ENCODE measurements around the gene GULP1. TPM values are rescaled to one million over a fixed set of nuclear protein-coding genes. Genes with fewer than 3 reads are reported as not detected.

GULP1 gene
- total RNA-seq, 1 experiment from 2014 or later = 86.8 TPM

- TF ChIP-seq CTCF (IDR thresholded peaks at IDR 0.05; ENCODE audit: unreplicated experiment) = no peak
- DNase-seq = no peak
- H3K9me3 Mint-ChIP-seq (ENCODE audit: low read depth, unreplicated experiment) = peaks cover 6% of the 10 kb centered on the region
- no TSS peak for BruUV-seq (replicated peaks)
- H3K27ac Mint-ChIP-seq (ENCODE audit: unreplicated experiment) = no peak overlapping the region
- H3K4me3 Mint-ChIP-seq (ENCODE audit: low read depth, unreplicated experiment) = no peak overlapping the region
- CTCF ChIA-PET = no interaction called here
- intact Hi-C loops (cut with micrococcal nuclease; ENCODE audit: unreplicated experiment) = no loop called here
- H3K27me3 Mint-ChIP-seq (ENCODE audit: unreplicated experiment) = no peaks in the 10 kb centered on the region
- peaks cover 7% of the 10 kb centered on the region for H3K36me3 Mint-ChIP-seq (ENCODE audit: insufficient read depth, unreplicated experiment)
- peaks cover 37% of the 10 kb centered on the region for H3K4me1 Mint-ChIP-seq (ENCODE audit: low read depth, unreplicated experiment)
These were observed 120.5 kb downstream of the GULP1 start for GRCh38 chr2:188412190-188412589.

DNA sequence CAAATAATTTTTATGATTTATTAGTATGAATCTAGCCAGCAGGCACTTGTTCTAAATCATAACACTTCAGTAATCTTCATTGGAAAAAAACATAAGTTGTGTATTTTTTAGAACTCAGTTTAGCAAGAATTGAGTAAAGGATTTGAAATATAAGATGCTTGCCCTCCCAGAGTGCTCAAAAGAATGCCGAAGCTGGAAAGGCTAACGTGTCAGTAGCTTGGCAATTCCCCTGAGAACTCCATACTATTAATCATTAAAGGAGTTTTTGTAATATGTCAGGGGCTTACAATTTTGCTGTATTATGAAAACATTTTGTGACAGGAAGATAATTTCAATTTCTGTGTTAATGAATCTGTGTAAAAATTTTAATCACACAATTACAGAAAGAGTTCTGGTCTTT is 122.7 kb downstream of the GULP1 start:
- CTCF ChIA-PET = interaction anchor here (0.7 kb wide), 1 partner anchor 452 kb away, joined by 5 read pairs; no protein-coding TSS in a partner anchor
- no peaks in the 10 kb centered on the region for H3K27me3 Mint-ChIP-seq (ENCODE audit: unreplicated experiment)
- H3K9me3 Mint-ChIP-seq (ENCODE audit: low read depth, unreplicated experiment) = peaks cover 4% of the 10 kb centered on the region
- no peak overlapping the region for H3K27ac Mint-ChIP-seq (ENCODE audit: unreplicated experiment)
- no peak for TF ChIP-seq CTCF (IDR thresholded peaks at IDR 0.05; ENCODE audit: unreplicated experiment)
- intact Hi-C loops (cut with micrococcal nuclease; ENCODE audit: unreplicated experiment) = no loop called here
- peaks cover 44% of the 10 kb centered on the region for H3K4me1 Mint-ChIP-seq (ENCODE audit: low read depth, unreplicated experiment)
- no TSS peak for BruUV-seq (replicated peaks)
- no peak overlapping the region for H3K4me3 Mint-ChIP-seq (ENCODE audit: low read depth, unreplicated experiment)
- DNase-seq = no peak
- H3K36me3 Mint-ChIP-seq (ENCODE audit: insufficient read depth, unreplicated experiment) = peaks cover 7% of the 10 kb centered on the region

GRCh38 chr2:188414869-188415753 is 123.4 kb downstream of the GULP1 start:
- H3K27me3 Mint-ChIP-seq (ENCODE audit: unreplicated experiment) = no peaks in the 10 kb centered on the region
- CTCF ChIA-PET = interaction anchor here (0.7 kb wide), 2 partner anchors 53 to 690 kb away, joined by 3 read pairs; no protein-coding TSS in a partner anchor
- peaks cover 39% of the 10 kb centered on the region for H3K4me1 Mint-ChIP-seq (ENCODE audit: low read depth, unreplicated experiment)
- peaks cover 4% of the 10 kb centered on the region for H3K9me3 Mint-ChIP-seq (ENCODE audit: low read depth, unreplicated experiment)
- peak overlapping the region; percentile 53 for H3K27ac Mint-ChIP-seq (ENCODE audit: unreplicated experiment)
- peaks cover 7% of the 10 kb centered on the region for H3K36me3 Mint-ChIP-seq (ENCODE audit: insufficient read depth, unreplicated experiment)
- BruUV-seq (replicated peaks) = no TSS peak
- intact Hi-C loops (cut with micrococcal nuclease; ENCODE audit: unreplicated experiment) = loop anchor here (5.0 kb wide), 1 partner anchor 33 kb away; no protein-coding TSS in a partner anchor
- no peak overlapping the region for H3K4me3 Mint-ChIP-seq (ENCODE audit: low read depth, unreplicated experiment)
- no peak for TF ChIP-seq CTCF (IDR thresholded peaks at IDR 0.05; ENCODE audit: unreplicated experiment)
- no peak for DNase-seq

DNA sequence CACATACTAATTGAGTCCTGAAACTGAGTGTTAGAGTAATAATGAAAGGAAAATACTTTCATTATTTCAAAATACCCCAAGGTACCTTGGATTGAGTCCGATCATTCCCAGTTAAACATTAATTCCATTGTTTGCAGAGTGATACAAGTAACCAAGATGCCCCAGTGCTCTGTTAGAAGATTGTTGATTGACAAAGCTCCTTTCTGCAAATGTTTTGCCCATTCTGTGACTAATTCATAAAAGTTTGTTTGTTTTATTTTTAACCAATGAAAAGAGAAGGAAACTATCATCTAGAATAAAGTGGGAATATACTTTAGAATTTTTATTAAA is 124.0 kb downstream of the GULP1 start:
- TF ChIP-seq CTCF (IDR thresholded peaks at IDR 0.05; ENCODE audit: unreplicated experiment) = no peak
- no peak for DNase-seq
- no TSS peak for BruUV-seq (replicated peaks)
- CTCF ChIA-PET = interaction anchor here (0.7 kb wide), 2 partner anchors 54 to 690 kb away, joined by 3 read pairs; no protein-coding TSS in a partner anchor
- Mint-ChIP-seq H3K27ac (ENCODE audit: unreplicated experiment) (peak overlapping the region; percentile 59), H3K36me3 (ENCODE audit: insufficient read depth, unreplicated experiment) (peaks cover 7% of the 10 kb centered on the region), H3K4me1 (ENCODE audit: low read depth, unreplicated experiment) (peaks cover 33% of the 10 kb centered on the region), H3K4me3 (ENCODE audit: low read depth, unreplicated experiment) (peak overlapping the region; percentile 36), H3K9me3 (ENCODE audit: low read depth, unreplicated experiment) (peaks cover 4% of the 10 kb centered on the region), H3K27me3 (ENCODE audit: unreplicated experiment) (no peaks in the 10 kb centered on the region)
- intact Hi-C loops (cut with micrococcal nuclease; ENCODE audit: unreplicated experiment) = loop anchor here (5.0 kb wide), 1 partner anchor 33 kb away; no protein-coding TSS in a partner anchor
